ENCODE measurements around the gene RANBP17. TPM values are rescaled to one million over a fixed set of nuclear protein-coding genes. Genes with fewer than 3 reads are reported as not detected.

RANBP17 gene
- 2.3 to 3.2 TPM (median 2.9 TPM) in 5 replicates for total RNA-seq (2022; extraction: Qiagen RNA extraction; ENCODE audit: low read depth)

GRCh38 chr5:170861917-170862766 lies at the start of gene RANBP17:
Gene RANBP17, plus strand, starts transcription at chr5:170862018.

GRCh38 chr5:171308453-171309275 lies 446.8 kb downstream of the RANBP17 start, which contains the start of gene TLX3:
Gene TLX3, plus strand, starts transcription at chr5:171309248. Its CDS starts 118 bp downstream, at chr5:171309366.

Other genes starting within 250 kb of the RANBP17 start
- not detected in 5 replicates for gene GABRP, start 78.3 kb upstream of the RANBP17 start, total RNA-seq (2022; extraction: Qiagen RNA extraction; ENCODE audit: low read depth)

Data from A549 treated with GW870086 at 1 μM for 4 hours (cell line).